ENCODE measurements around the gene ARHGEF4.
A peak's percentile ranks its signal among the peaks of the same experiment; 100 is the strongest.

ARHGEF4 gene

DNA sequence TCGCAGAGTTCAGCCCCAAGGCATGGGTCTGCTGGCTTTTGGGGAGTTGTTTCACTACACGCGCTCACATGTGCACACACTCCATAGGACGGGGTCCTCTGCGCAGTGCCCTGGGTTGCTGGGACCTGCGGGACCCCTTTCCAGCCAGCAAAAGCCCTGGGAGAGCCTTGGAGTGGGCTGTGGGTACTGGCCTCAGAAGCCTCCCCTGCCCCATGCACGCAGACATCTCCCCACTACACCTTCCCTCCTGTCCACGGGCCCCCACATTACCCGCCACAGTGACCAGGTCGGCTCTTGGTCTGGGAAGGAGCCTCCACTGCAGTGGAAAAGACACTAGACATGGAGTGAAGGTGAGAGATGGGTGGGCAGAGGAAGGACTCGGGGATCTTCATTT, 208.0 kb downstream of the ARHGEF4 start:
- in situ Hi-C loops (cut with MboI; ENCODE audit: low pct_unique_long_range_greater_than_20kb, low sequenced_read_pairs, unreplicated experiment): no loop called here
- no peak for DNase-seq (ENCODE audit: low spot score)
- TF ChIP-seq, protein P1, sequence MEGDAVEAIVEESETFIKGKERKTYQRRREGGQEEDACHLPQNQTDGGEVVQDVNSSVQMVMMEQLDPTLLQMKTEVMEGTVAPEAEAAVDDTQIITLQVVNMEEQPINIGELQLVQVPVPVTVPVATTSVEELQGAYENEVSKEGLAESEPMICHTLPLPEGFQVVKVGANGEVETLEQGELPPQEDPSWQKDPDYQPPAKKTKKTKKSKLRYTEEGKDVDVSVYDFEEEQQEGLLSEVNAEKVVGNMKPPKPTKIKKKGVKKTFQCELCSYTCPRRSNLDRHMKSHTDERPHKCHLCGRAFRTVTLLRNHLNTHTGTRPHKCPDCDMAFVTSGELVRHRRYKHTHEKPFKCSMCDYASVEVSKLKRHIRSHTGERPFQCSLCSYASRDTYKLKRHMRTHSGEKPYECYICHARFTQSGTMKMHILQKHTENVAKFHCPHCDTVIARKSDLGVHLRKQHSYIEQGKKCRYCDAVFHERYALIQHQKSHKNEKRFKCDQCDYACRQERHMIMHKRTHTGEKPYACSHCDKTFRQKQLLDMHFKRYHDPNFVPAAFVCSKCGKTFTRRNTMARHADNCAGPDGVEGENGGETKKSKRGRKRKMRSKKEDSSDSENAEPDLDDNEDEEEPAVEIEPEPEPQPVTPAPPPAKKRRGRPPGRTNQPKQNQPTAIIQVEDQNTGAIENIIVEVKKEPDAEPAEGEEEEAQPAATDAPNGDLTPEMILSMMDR (IDR thresholded peaks at IDR 0.05; ENCODE audit: extremely low read depth, insufficient read depth, missing control alignments): no peak

DNA sequence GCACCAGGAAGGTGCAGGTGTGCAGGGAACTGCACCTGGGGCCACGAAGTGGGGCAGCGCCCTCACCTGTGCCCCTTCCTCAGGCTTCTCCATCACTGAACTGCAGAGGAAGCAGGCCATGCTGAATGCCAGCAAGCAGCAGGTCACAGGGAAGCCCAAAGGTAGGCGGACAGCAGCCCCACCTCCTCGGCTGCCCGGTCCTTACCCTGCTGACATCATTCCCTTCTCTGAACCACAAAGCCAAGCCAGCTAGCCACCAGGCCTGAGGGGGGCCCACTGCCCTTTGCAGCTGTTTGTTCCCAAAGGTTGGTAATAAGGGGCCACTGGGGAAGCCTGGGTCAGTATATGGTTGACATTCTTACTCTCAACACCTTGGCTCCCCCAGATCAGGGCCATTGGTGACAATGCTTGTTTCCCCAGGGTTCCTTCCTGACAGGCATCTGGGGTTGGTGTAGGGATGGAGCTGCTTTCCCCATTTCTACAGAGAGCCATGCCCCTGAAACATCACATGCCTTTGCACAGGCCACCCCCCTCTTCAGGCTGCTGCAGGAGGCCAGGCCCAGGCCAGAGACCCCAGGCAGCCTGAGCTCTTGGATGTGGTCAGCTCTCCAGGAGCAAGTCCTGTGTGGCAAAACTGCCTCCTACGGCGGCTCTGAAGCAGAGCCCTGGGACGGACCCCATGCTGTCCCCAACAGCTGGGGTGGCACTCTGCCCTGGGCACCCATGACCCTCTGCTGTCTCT, 208.7 kb downstream of the ARHGEF4 start:
- DNase-seq (ENCODE audit: low spot score): peak; percentile 36
- in situ Hi-C loops (cut with MboI; ENCODE audit: low pct_unique_long_range_greater_than_20kb, low sequenced_read_pairs, unreplicated experiment): no loop called here
- TF ChIP-seq, protein P1 (IDR thresholded peaks at IDR 0.05; ENCODE audit: extremely low read depth, insufficient read depth, missing control alignments): no peak

DNA sequence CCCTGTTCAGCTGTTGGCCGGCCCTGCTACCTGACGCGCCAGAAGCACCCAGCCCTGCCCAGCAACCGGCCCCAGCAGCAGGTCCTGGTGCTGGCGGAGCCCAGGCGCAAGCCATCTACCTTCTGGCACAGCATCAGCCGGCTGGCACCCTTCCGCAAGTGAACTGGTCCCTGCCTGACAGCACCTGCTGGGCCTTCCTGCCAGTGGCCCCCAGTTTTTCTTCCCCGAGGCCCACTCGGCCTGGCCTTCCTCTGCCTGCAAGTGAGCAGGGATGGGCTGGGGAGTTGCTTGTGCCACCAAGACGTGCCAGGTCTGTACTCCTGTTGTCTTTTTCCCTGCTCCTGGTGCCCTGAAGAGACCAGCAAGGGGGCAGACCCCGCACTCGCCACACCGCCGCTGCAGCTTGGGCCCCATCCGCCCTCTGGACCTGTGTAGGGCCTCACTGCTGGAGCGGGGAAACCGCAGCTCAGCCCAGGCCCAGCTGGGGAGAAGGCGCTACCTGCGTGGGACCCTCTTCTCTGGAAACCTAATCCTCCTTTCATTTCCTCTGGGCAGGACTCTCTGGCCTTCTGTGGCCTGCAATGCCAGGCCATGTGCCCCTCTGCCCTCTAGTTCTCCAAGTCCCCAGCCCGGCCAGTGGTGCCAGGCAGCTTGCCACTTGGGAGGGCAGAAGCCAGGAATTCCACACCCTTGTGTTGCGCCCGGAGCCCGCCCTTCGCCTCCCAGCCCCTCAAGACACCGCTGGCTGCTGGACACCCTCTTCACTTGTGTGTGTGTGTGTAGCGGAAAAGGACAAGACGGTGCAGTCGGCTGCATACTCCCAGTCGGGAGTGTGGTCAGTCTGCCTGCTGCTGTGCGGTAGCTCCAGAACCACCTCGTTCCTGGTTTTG, 209.6 kb downstream of the ARHGEF4 start:
- TF ChIP-seq, protein P1 (IDR thresholded peaks at IDR 0.05; ENCODE audit: extremely low read depth, insufficient read depth, missing control alignments): no peak
- DNase-seq (ENCODE audit: low spot score): no peak
- in situ Hi-C loops (cut with MboI; ENCODE audit: low pct_unique_long_range_greater_than_20kb, low sequenced_read_pairs, unreplicated experiment): no loop called here

DNA sequence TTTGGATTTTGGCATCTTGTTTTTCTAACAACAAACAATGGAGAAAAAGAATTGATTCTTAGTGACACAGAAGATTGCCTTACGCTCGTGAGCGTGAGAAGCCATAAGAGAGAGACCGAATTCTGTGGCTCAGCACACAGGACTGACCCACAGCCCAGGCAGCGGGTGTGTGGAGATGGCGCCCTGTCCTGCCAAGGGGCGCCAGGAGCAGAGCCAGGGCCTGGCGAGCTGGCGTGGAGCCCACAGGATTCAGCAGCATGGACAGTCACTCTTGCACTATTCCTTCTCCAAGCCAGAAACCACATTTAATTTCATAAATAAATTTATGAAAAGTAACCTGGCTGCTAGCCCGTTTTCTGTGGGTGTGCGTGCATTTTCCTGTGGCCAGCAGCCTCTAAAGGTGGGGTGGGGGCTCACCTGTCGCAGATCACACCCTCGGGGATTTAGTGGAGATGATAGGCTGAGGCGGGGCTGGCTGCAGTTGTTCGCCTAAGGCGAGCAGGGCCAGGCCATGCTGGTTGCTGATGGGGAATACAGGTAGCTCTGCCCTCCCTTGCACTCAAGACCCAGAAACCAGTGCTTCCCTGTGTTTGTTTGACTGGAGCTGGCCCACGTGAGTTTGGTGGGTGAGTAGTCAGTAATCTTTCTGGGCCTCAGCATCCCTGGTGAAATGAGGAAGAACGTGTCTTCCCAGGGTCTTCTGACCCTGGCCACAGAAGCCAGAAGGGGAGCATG, 210.4 kb downstream of the ARHGEF4 start:
- no peak for DNase-seq (ENCODE audit: low spot score)
- TF ChIP-seq, protein P1 (IDR thresholded peaks at IDR 0.05; ENCODE audit: extremely low read depth, insufficient read depth, missing control alignments): no peak
- in situ Hi-C loops (cut with MboI; ENCODE audit: low pct_unique_long_range_greater_than_20kb, low sequenced_read_pairs, unreplicated experiment): no loop called here

DNA sequence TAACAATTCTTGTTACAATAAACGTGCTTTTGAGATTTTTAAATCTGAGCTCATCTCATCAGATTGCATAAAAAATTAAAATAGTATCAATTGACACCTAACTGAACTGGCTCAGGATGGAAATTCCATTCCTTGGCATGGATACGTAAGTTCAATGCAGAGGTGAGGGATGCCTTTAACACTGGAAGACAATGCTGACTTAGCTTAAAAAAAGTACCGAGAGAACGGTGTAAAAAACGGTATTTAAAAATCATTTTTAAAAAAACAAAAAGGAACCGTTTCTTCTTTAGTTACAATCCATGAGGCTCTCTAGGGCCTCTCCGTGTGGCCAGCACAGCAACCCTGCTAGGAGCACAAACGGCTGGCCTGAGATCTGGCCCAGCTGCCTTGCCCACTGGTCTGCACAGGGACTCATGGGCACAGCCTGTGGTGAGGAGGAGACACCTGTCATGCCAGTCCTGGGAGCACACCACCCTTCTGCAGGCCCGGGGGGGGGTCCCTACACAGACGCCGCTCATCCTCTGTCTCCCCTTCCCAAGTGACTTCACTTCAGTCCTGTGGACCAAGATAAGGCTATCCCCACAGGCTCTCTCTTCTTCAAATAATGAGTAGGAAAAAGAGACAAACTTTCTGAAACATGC, 211.3 kb downstream of the ARHGEF4 start:
- TF ChIP-seq, protein P1 (IDR thresholded peaks at IDR 0.05; ENCODE audit: extremely low read depth, insufficient read depth, missing control alignments): no peak
- in situ Hi-C loops (cut with MboI; ENCODE audit: low pct_unique_long_range_greater_than_20kb, low sequenced_read_pairs, unreplicated experiment): no loop called here
- no peak for DNase-seq (ENCODE audit: low spot score)

DNA sequence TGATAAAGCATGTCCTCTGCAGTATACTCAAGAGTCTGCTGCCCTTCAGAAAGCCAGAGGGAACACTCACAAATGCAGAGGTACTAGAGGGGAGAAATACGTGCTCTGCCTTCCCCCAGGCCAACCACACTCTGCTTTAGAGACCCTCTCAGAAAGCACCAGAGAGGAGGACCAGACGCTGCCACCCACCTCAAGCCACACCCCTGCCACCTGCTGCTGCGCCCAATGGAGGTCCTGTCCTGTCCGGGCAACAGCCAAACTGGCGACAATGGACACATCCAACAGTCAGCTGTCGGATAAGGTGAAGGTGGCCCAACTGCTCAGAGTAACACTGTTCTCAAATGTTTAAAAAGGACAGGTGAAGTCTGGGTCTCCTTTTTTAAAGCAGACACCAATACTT, 211.9 kb downstream of the ARHGEF4 start:
- in situ Hi-C loops (cut with MboI; ENCODE audit: low pct_unique_long_range_greater_than_20kb, low sequenced_read_pairs, unreplicated experiment): no loop called here
- DNase-seq (ENCODE audit: low spot score): no peak

More for the DNA sequence above, 211.9 kb downstream of the ARHGEF4 start:
- TF ChIP-seq, protein P1 (IDR thresholded peaks at IDR 0.05; ENCODE audit: extremely low read depth, insufficient read depth, missing control alignments): no peak
